Kidney (tissue), 14 donors: ENCODE measurements around the gene PKD2. TPM values are rescaled to one million over a fixed set of nuclear protein-coding genes. Genes with fewer than 3 reads are reported as not detected.

Experiments
- DNase-seq, 5 donors: peaks; one replicate each; pipeline ENCODE4 v3.0.0-alpha.2; 2013 to 2020
- FAIRE-seq: peaks from 2 replicates; lab custom pipeline; 2012; peaks lifted over from hg19 to GRCh38; lab: Jason Lieb, UNC
- H3K27ac ChIP-seq, 2 donors: one replicate each; pipeline ENCODE4 v1.7.0; 2013; ENCODE audit warnings: low read depth in 2 of 2, low read length in 2 of 2, inconsistent platforms in 1 of 2
- H3K27me3 ChIP-seq: one replicate; pipeline ENCODE4 v1.7.1; 2013; ENCODE audit warnings: low read length, inconsistent platforms; ENCODE audit not compliant: control insufficient read depth, insufficient read depth
- H3K36me3 ChIP-seq, 3 donors: one replicate each; pipeline versions ENCODE4 v1.7.0 to v1.7.1; 2013; ENCODE audit warnings: low read length in 3 of 3, control low read depth in 1 of 3, inconsistent platforms in 1 of 3; ENCODE audit not compliant: insufficient read depth in 3 of 3, control insufficient read depth in 2 of 3
- H3K4me1 ChIP-seq, 3 donors: one replicate each; pipeline versions ENCODE4 v1.7.0 to v1.7.1; 2013; ENCODE audit warnings: low read length in 3 of 3, inconsistent platforms in 1 of 3, low read depth in 1 of 3; ENCODE audit not compliant: control insufficient read depth in 2 of 3, insufficient read depth in 2 of 3
- H3K4me3 ChIP-seq, 3 donors: one replicate each; pipeline versions ENCODE4 v1.7.0 to v1.8.1; 2013; ENCODE audit warnings: low read length in 3 of 3, control low read depth in 1 of 3, inconsistent platforms in 1 of 3
- H3K9ac ChIP-seq, 3 donors: one replicate each; pipeline versions ENCODE4 v1.7.0 to v1.7.1; 2013; ENCODE audit warnings: low read length in 3 of 3, control low read depth in 1 of 3, inconsistent platforms in 1 of 3
- H3K9me3 ChIP-seq, 3 donors: one replicate each; pipeline versions ENCODE4 v1.7.0 to v1.7.1; 2013; ENCODE audit warnings: low read length in 3 of 3, control low read depth in 1 of 3, inconsistent platforms in 1 of 3; ENCODE audit not compliant: control insufficient read depth in 2 of 3, insufficient read depth in 1 of 3
- intact Hi-C: fragments of 100-400 bp; cut with DNase I; formaldehyde crosslinking; loops from one replicate; pipeline ENCODE4 v1.11.1; 2022
- polyA plus RNA-seq: library from polyadenylated mRNA; stranded (reverse); fragments of 350-450 nt; fragmentation: Illumina TruSeq; extraction: RNeasy Lipid Tissue Mini Kit (QIAGEN cat#74804); gene quantifications from one replicate; pipeline ENCODE4 v1.2.3, GENCODE V29; 2014; ENCODE audit warnings: low read depth, low replicate concordance; ENCODE audit not compliant: insufficient read depth
- total RNA-seq: library from RNA; stranded (reverse); fragmentation: NEBNext Ultra II Directional; extraction: Animal tissue kit (Norgen Biotek cat#: 25700); gene quantifications from one replicate; pipeline ENCODE4 v1.2.1, GENCODE V29; 2021
- TF ChIP-seq, protein P1 (sequence below): IDR thresholded peaks from 3 replicates; pipeline ENCODE4 v1.5.1; 2012; ENCODE audit warnings: mild to moderate bottlenecking, moderate library complexity, borderline replicate concordance; ENCODE audit not compliant: insufficient read depth; ENCODE audit errors: extremely low read depth
- donor health status: control.
- donor health status: control.
- donor health status: control.
- donor health status: control.
- donor health status: control.
- donor health status: DM: yes; HTN: yes; CAD: no.
- donor health status: Normal renal cell carcinoma (clear cell type).

Gene PKD2
- total and polyA plus RNA-seq, 2 donors from 2014 or later, result 21.2 to 92.6 TPM

DNA sequence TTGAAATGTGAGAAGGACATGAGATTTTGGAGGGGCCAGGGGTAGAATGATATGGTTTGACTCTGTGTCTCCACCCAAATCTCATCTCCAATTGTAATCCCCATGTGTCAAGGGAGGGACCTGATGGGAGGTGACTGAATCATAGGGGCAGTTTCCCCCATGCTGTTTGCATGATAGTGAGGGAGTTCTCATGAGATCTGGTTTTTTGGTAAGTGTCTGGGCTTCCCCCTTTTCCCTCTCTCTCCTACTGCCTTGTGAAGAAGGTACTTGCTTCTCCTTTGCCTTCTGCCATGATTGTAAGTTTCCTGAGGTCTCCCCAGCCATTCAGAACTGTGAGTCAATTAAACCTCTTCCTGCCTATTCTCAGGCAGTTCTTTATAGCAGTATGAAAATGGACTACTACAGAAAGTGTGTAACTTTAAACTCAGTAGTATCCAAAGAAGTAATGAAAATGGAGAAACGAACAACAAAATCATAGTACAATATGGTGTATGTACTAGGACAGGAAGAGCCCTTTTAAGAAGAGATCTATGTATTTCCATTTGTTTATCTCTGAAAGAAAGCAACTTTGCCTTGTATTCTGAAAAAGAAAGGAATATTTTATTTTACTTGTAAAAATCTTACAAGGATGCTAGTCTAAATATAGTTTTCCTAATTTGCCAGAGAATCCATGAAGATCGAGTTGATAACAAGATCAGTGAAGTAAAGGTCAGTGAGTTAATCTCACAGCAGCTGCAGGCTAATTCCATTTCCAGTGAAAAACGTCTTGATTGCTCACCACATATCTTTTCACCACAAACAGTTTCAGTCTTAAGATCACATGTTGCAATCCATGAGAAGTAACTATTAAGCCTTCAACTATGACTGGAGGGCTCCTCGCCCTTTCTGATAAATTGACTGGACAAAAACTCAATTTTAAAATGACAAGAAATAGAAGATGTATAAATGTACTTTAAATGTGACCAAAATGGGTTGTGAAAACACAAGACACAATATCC, 20.5 kb downstream of the PKD2 start:
- peak; percentile 80 for FAIRE-seq
- intact Hi-C loops, result no loop called here
- Histone ChIP-seq H3K4me1 (peaks cover 0 to 2% (median 0%) of the 10 kb centered on the region in 3 donors), H3K27me3 (no peaks in the 10 kb centered on the region), H3K36me3 (peaks cover 0 to 3% (median 0%) of the 10 kb centered on the region in 3 donors), H3K4me3 (no peak overlapping the region), H3K9ac (no peak overlapping the region), H3K27ac (peak overlapping the region in 1 of 2 donors; percentile 44), H3K9me3 (peaks cover 0 to 1% (median 0%) of the 10 kb centered on the region in 3 donors)
- DNase-seq, result no peak
- TF ChIP-seq, protein P1, sequence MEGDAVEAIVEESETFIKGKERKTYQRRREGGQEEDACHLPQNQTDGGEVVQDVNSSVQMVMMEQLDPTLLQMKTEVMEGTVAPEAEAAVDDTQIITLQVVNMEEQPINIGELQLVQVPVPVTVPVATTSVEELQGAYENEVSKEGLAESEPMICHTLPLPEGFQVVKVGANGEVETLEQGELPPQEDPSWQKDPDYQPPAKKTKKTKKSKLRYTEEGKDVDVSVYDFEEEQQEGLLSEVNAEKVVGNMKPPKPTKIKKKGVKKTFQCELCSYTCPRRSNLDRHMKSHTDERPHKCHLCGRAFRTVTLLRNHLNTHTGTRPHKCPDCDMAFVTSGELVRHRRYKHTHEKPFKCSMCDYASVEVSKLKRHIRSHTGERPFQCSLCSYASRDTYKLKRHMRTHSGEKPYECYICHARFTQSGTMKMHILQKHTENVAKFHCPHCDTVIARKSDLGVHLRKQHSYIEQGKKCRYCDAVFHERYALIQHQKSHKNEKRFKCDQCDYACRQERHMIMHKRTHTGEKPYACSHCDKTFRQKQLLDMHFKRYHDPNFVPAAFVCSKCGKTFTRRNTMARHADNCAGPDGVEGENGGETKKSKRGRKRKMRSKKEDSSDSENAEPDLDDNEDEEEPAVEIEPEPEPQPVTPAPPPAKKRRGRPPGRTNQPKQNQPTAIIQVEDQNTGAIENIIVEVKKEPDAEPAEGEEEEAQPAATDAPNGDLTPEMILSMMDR, result no peak

DNA sequence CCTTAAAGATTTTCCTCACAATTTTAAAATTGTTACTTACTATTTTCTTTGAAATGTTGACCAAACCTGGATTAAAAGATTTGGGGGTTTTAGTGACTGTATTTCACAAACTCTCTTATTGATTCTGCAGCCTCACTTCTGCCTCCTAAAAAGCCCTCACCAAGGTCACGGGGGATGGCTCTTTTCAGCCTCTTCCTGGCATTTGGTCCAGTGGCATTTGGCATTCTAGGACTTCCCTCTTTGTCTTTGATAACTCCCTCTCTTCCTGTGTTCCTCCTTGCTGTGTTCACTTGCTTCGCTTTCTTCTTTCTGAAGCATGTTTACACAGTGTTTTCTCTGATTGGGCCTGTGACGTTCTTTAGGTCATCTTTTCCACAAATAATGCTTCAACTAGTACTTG, 21.5 kb downstream of the PKD2 start:
- H3K27me3 ChIP-seq, result no peaks in the 10 kb centered on the region
- DNase-seq (no peak), FAIRE-seq (no peak)
- H3K9ac ChIP-seq, result no peak overlapping the region
- peaks cover 0 to 2% (median 0%) of the 10 kb centered on the region in 3 donors for H3K4me1 ChIP-seq
- no peak overlapping the region for H3K27ac ChIP-seq
- H3K9me3 ChIP-seq, result peaks cover 0 to 1% (median 0%) of the 10 kb centered on the region in 3 donors
- H3K4me3 ChIP-seq, result no peak overlapping the region
- intact Hi-C loops, result no loop called here
- TF ChIP-seq, protein P1, result no peak
- peaks cover 2 to 4% (median 3%) of the 10 kb centered on the region in 3 donors for H3K36me3 ChIP-seq

DNA sequence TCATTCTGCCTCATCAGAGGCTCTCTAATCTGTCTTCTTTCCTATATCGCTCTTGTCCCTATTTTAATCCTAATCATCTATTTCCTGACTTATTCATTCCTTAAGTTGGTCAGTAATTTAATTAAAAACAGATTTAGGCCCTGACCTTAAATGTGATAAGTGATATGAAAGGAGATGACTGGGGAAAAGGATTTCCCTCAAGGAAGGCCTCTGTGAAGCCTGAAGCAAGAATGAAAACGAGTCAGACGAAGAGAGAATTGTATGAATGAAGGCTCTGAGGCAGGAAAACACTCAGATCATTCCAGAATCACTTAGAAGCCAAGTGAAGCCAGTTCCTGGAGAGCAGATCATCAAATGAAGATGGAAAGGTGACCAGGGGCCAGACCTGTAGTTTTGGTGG, 22.1 kb downstream of the PKD2 start:
- TF ChIP-seq, protein P1, result no peak
- Histone ChIP-seq H3K4me1 (peaks cover 0 to 2% (median 0%) of the 10 kb centered on the region in 3 donors), H3K36me3 (peaks cover 2 to 5% (median 3%) of the 10 kb centered on the region in 3 donors), H3K4me3 (no peak overlapping the region), H3K9me3 (peaks cover 0 to 1% (median 0%) of the 10 kb centered on the region in 3 donors), H3K9ac (no peak overlapping the region), H3K27me3 (no peaks in the 10 kb centered on the region), H3K27ac (no peak overlapping the region)
- no peak for FAIRE-seq
- intact Hi-C loops, result no loop called here
- DNase-seq, result no peak
